SK-N-SH (cell line): ENCODE measurements around the gene ERI3. TPM values are rescaled to one million over a fixed set of nuclear protein-coding genes. Genes with fewer than 3 reads are reported as not detected.

Experiments
- CTCF ChIA-PET: fragments of 300-600, 350-600 bp; formaldehyde crosslinking; extraction: SDS; loops from one replicate; lab custom pipeline; 2021; lab: Yijun Ruan, JAX
- POLR2A ChIA-PET: fragments of 350-600 bp; sonication (Branson Sonifier 250); formaldehyde crosslinking; extraction: SDS; loops from one replicate; lab custom pipeline; 2020; ENCODE audit warnings: antibody characterized with exemption, inconsistent platforms; lab: Yijun Ruan, JAX
- DNase-seq: peaks from one replicate; pipeline ENCODE4 v3.0.0; 2012
- H2AFZ ChIP-seq: fragments of 200-600 bp; sonication (generic); 2 replicates; pipeline ENCODE4 v1.8.1; 2016; ENCODE audit warnings: antibody characterized with exemption, mild to moderate bottlenecking, low read depth
- H3F3A ChIP-seq: fragments of 200-600 bp; sonication (generic); replicated peaks from 2 replicates; pipeline ENCODE3; 2016; ENCODE audit warnings: antibody characterized with exemption, mild to moderate bottlenecking; ENCODE audit not compliant: insufficient read depth
- H3K27ac ChIP-seq, 2 experiments: fragments of 200-500 bp in 1 of 2; fragments of 200-600 bp in 1 of 2; sonication (Bioruptor generic) in 1 of 2; sonication (generic), shearing (Covaris generic) in 1 of 2; 2 replicates each; pipeline versions ENCODE4 v1.5.1 to v1.6.1; 2014 to 2016; ENCODE audit warnings: low read depth in 2 of 2, inconsistent platforms in 1 of 2, low read length in 1 of 2, mild to moderate bottlenecking in 1 of 2, mixed read lengths in 1 of 2
- H3K27me3 ChIP-seq: fragments of 200-600 bp; sonication (generic), shearing (Covaris generic); 2 replicates; pipeline ENCODE4 v1.6.1; 2016; ENCODE audit warnings: mixed run types; ENCODE audit not compliant: insufficient read depth
- H3K36me3 ChIP-seq, 2 experiments: fragments of 200-500 bp in 1 of 2; fragments of 200-600 bp in 1 of 2; sonication (Bioruptor generic) in 1 of 2; sonication (generic) in 1 of 2; replicated peaks in 1 of 2; 2 replicates each; pipeline versions ENCODE3 to v1.5.1; 2014 to 2016; ENCODE audit warnings: low read length in 1 of 2, mild to moderate bottlenecking in 1 of 2; ENCODE audit not compliant: insufficient read depth in 2 of 2, control insufficient read depth in 1 of 2
- H3K4me1 ChIP-seq, 2 experiments: fragments of 200-500 bp in 1 of 2; fragments of 200-600 bp in 1 of 2; sonication (Bioruptor generic) in 1 of 2; sonication (generic), shearing (Covaris generic) in 1 of 2; 2 replicates each; pipeline versions ENCODE4 v1.5.1 to v1.6.1; 2014 to 2016; ENCODE audit warnings: low read depth in 1 of 2, low read length in 1 of 2, mixed run types in 1 of 2; ENCODE audit not compliant: insufficient read depth in 2 of 2, control insufficient read depth in 1 of 2
- H3K4me2 ChIP-seq: fragments of 200-600 bp; sonication (generic), shearing (Covaris generic); 2 replicates; pipeline ENCODE4 v1.6.1; 2017; ENCODE audit warnings: mixed run types
- H3K4me3 ChIP-seq, 2 experiments: fragments of 200-500 bp in 1 of 2; fragments of 200-600 bp in 1 of 2; sonication (Bioruptor generic) in 1 of 2; sonication (generic), shearing (Covaris generic) in 1 of 2; 2 replicates each; pipeline versions ENCODE4 v1.5.1 to v1.8.1; 2014 to 2016; ENCODE audit warnings: low read depth in 2 of 2, inconsistent platforms in 1 of 2, low read length in 1 of 2, mild to moderate bottlenecking in 1 of 2, mixed read lengths in 1 of 2, moderate library complexity in 1 of 2
- H3K79me2 ChIP-seq: fragments of 200-600 bp; sonication (generic); 2 replicates; pipeline ENCODE4 v1.8.1; 2017; ENCODE audit warnings: mild to moderate bottlenecking; ENCODE audit not compliant: insufficient read depth
- H3K9ac ChIP-seq: fragments of 200-600 bp; sonication (generic); 2 replicates; pipeline ENCODE4 v1.6.1; 2017; ENCODE audit warnings: mixed run types
- H3K9me2 ChIP-seq: fragments of 200-600 bp; sonication (generic); 2 replicates; pipeline ENCODE4 v1.6.1; 2017; ENCODE audit warnings: mixed run types
- H3K9me3 ChIP-seq: fragments of 200-600 bp; sonication (generic); 2 replicates; pipeline ENCODE4 v1.6.1; 2017; ENCODE audit warnings: mixed run types, mild to moderate bottlenecking, moderate library complexity
- H4K20me1 ChIP-seq: fragments of 200-600 bp; sonication (generic); 2 replicates; pipeline ENCODE4 v1.6.1; 2017; ENCODE audit warnings: mild to moderate bottlenecking, mixed run types; ENCODE audit not compliant: insufficient read depth
- EP300 ChIP-seq, 2 experiments: IDR thresholded peaks; 2 replicates each; pipeline versions ENCODE4 v1.4.0 to v1.6.1; 2012; ENCODE audit warnings: borderline replicate concordance in 1 of 2, low read depth in 1 of 2, low read length in 1 of 2
- EZH2phosphoT487 ChIP-seq: fragments of 200-600 bp; sonication (generic); IDR thresholded peaks from 2 replicates; pipeline ENCODE4 v1.6.1; 2017; ENCODE audit warnings: low read depth, mixed run types, mild to moderate bottlenecking, antibody characterized with exemption, moderate library complexity, borderline replicate concordance
- GABPA ChIP-seq: IDR thresholded peaks from 2 replicates; pipeline ENCODE4 v1.4.0; 2012; ENCODE audit warnings: low read depth, mild to moderate bottlenecking
- IRF3 ChIP-seq: fragments of 150-350 bp; IDR thresholded peaks from 2 replicates; pipeline ENCODE4 v1.6.1; 2016; ENCODE audit warnings: mild to moderate bottlenecking, low read depth, low read length
- MAX ChIP-seq: IDR thresholded peaks from 2 replicates; pipeline ENCODE4 v1.4.0; 2012; ENCODE audit warnings: low read depth
- MEF2A ChIP-seq: IDR thresholded peaks from 2 replicates; pipeline ENCODE4 v1.4.0; 2012; ENCODE audit warnings: low read depth, borderline replicate concordance
- MXI1 ChIP-seq: IDR thresholded peaks from 2 replicates; pipeline ENCODE4 v1.6.1; 2012; ENCODE audit warnings: mild to moderate bottlenecking, low read depth, low read length, improper control_type of control experiment
- NRF1 ChIP-seq: IDR thresholded peaks from 2 replicates; pipeline ENCODE4 v1.6.1; 2012; ENCODE audit warnings: low read depth, mild to moderate bottlenecking, low read length
- POLR2AphosphoS5 ChIP-seq: IDR thresholded peaks from 2 replicates; pipeline ENCODE4 v1.6.1; 2012; ENCODE audit warnings: low read depth, low read length
- RCOR1 ChIP-seq: fragments of 150-350 bp; IDR thresholded peaks from 2 replicates; pipeline ENCODE4 v1.6.1; 2017; ENCODE audit warnings: antibody characterized with exemption, low read length
- REST ChIP-seq: IDR thresholded peaks from 2 replicates; pipeline ENCODE4 v1.6.1; 2012; ENCODE audit warnings: mild to moderate bottlenecking, low read depth, low read length, moderate library complexity
- RFX5 ChIP-seq: IDR thresholded peaks from 2 replicates; pipeline ENCODE4 v1.6.1; 2012; ENCODE audit warnings: mild to moderate bottlenecking, improper control_type of control experiment, low read length
- RXRA ChIP-seq: IDR thresholded peaks from 2 replicates; pipeline ENCODE4 v1.4.0; 2012; ENCODE audit warnings: low read depth, mild to moderate bottlenecking, borderline replicate concordance
- SMC3 ChIP-seq: IDR thresholded peaks from 2 replicates; pipeline ENCODE4 v1.6.1; 2012; ENCODE audit warnings: low read depth, low read length, improper control_type of control experiment
- TAF1 ChIP-seq: IDR thresholded peaks from 2 replicates; pipeline ENCODE4 v1.6.1; 2012; ENCODE audit warnings: low read depth, mild to moderate bottlenecking, low read length, moderate library complexity, borderline replicate concordance
- TCF12 ChIP-seq: IDR thresholded peaks from 2 replicates; pipeline ENCODE4 v1.4.0; 2012
- TEAD4 ChIP-seq: IDR thresholded peaks from 2 replicates; pipeline ENCODE4 v1.4.0; 2012; ENCODE audit warnings: mild to moderate bottlenecking, borderline replicate concordance; ENCODE audit not compliant: insufficient read depth
- USF1 ChIP-seq: IDR thresholded peaks from 2 replicates; pipeline ENCODE4 v1.4.0; 2012; ENCODE audit warnings: low read depth, borderline replicate concordance
- YY1 ChIP-seq: IDR thresholded peaks from 2 replicates; pipeline ENCODE4 v1.4.0; 2012; ENCODE audit warnings: low read depth, mild to moderate bottlenecking
- WGBS: methylation state at CpG from one replicate; pipeline ENCODE4 v1.1.6; 2017; ENCODE audit warnings: low lambda C conversion rate; 5-methylcytosine and 5-hydroxymethylcytosine counted together
- polyA plus RNA-seq, 3 experiments: library from polyadenylated mRNA; depleted of rRNA; stranded (reverse); fragments of >200 nt; gene quantifications; 2 replicates each; pipeline ENCODE4 v1.2.3, GENCODE V29; 2012
- TF ChIP-seq, protein P1 (sequence below): IDR thresholded peaks from 2 replicates; pipeline ENCODE4; 2012

Gene ERI3
- polyA plus RNA-seq, 1 of the 3 experiments (the other 2 are of a cell fraction) = 60.7 TPM

GRCh38 chr1:44389437-44389836, 34.4 kb upstream of the ERI3 start:
- H3K27ac ChIP-seq = no peak overlapping the region
- DNase-seq = no peak

DNA sequence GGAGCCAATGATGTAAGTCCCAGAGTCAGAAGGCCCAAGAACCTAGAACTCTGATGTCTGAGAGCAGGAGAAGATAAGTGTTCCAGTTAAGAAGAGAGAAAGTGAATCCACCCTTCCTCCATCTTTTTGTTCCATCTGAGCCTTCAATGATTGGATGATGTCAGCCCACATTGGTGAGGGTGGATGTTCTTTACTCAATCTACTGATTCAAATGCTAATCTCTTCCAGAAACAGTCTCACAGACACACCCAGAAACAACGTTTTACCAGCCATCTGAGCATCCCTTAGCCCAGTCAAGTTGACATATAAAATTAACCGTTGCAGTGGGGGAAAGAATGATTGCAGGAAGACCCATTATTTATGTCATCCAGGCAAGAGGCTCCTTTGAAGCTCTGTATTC, 33.5 kb upstream of the ERI3 start:
- H3K9me3 ChIP-seq = no peaks in the 10 kb centered on the region
- H3K27me3 ChIP-seq = peaks cover 38% of the 10 kb centered on the region
- no peak overlapping the region for H3K27ac ChIP-seq
- no peak overlapping the region for H2AFZ ChIP-seq
- peaks cover 0 to 5% of the 10 kb centered on the region in 2 experiments; a peak in 1 of 4 replicates for H3K4me1 ChIP-seq
- H3K79me2 ChIP-seq = no peaks in the 10 kb centered on the region
- no peak overlapping the region for H3K4me3 ChIP-seq
- POLR2A ChIA-PET = no interaction called here
- CTCF ChIA-PET = interaction anchor here (1.2 kb wide), 1 partner anchor 25 kb away, joined by 3 read pairs; no protein-coding TSS in a partner anchor
- H3K36me3 ChIP-seq = no peaks in the 10 kb centered on the region
- H3F3A ChIP-seq = peaks cover 13% of the 10 kb centered on the region
- WGBS = 9% methylated on average over 2 of the region's 2 CpGs
- no peak overlapping the region for H3K9ac ChIP-seq
- no peaks in the 10 kb centered on the region for H4K20me1 ChIP-seq
- H3K9me2 ChIP-seq = no peaks in the 10 kb centered on the region
- DNase-seq = no peak
- H3K4me2 ChIP-seq = no peak overlapping the region
- TF ChIP-seq USF1 = no peak
- TF ChIP-seq NRF1 = no peak
- TF ChIP-seq RXRA = no peak
- no peak for TF ChIP-seq IRF3
- no peak for TF ChIP-seq TCF12
- no peak for TF ChIP-seq SMC3
- TF ChIP-seq REST = no peak
- no peak for TF ChIP-seq POLR2AphosphoS5
- TF ChIP-seq MAX = no peak
- no peak for TF ChIP-seq TAF1
- no peak for TF ChIP-seq MEF2A
- TF ChIP-seq RCOR1 = no peak
- no peak for TF ChIP-seq MXI1
- no peak for TF ChIP-seq TEAD4

More at GRCh38 chr1:44389437-44389836, 34.4 kb upstream of the ERI3 start:
- Histone ChIP-seq H3F3A (peaks cover 13% of the 10 kb centered on the region), H2AFZ (no peak overlapping the region), H3K4me2 (no peak overlapping the region), H3K9me2 (no peaks in the 10 kb centered on the region), H3K79me2 (no peaks in the 10 kb centered on the region), H3K27me3 (peaks cover 40% of the 10 kb centered on the region), H3K36me3 (no peaks in the 10 kb centered on the region), H4K20me1 (no peaks in the 10 kb centered on the region), H3K9ac (no peak overlapping the region), H3K4me3 (no peak overlapping the region), H3K4me1 (peaks cover 0 to 5% of the 10 kb centered on the region in 2 experiments; a peak in 1 of 4 replicates), H3K9me3 (no peaks in the 10 kb centered on the region)
- ChIA-PET CTCF (no interaction called here), POLR2A (no interaction called here)
- WGBS = 15% methylated on average over 1 of the region's 1 CpG
- TF ChIP-seq TCF12 (no peak), GABPA (no peak), EP300 (IDR thresholded peaks at IDR 0.05; ENCODE audit: borderline replicate concordance in 1 of 2, low read depth in 1 of 2, low read length in 1 of 2) (no peak), MEF2A (no peak), YY1 (no peak), MAX (no peak), EZH2phosphoT487 (no peak), RFX5 (no peak), POLR2AphosphoS5 (no peak), TAF1 (no peak)
- TF ChIP-seq, protein P1, sequence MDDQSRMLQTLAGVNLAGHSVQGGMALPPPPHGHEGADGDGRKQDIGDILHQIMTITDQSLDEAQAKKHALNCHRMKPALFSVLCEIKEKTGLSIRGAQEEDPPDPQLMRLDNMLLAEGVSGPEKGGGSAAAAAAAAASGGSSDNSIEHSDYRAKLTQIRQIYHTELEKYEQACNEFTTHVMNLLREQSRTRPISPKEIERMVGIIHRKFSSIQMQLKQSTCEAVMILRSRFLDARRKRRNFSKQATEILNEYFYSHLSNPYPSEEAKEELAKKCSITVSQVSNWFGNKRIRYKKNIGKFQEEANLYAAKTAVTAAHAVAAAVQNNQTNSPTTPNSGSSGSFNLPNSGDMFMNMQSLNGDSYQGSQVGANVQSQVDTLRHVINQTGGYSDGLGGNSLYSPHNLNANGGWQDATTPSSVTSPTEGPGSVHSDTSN = no peak
